Mucosa of descending colon (tissue), 3 donors: ENCODE measurements around the gene LRRC25. TPM values are rescaled to one million over a fixed set of nuclear protein-coding genes. Genes with fewer than 3 reads are reported as not detected.
A peak's percentile ranks its signal among the peaks of the same experiment; 100 is the strongest.

ENCODE experiments used
- ATAC-seq: fragments of 200-7000 bp; cut with Tn5 transposase; one replicate; pipeline ENCODE4 v1.9.1; 2020; ENCODE audit warnings: mild to moderate bottlenecking, moderate library complexity
- DNase-seq, 3 donors: peaks; one replicate each; pipeline ENCODE4 v3.0.0-alpha.2; 2020
- H3K36me3 ChIP-seq: fragments of 200-600 bp; one replicate; pipeline ENCODE4 v1.8.0; 2021; ENCODE audit warnings: low read depth, mild to moderate bottlenecking
- H3K4me1 ChIP-seq: fragments of 200-600 bp; one replicate; pipeline ENCODE4 v1.8.0; 2021; ENCODE audit warnings: low read depth, mild to moderate bottlenecking
- H3K4me3 ChIP-seq: fragments of 200-600 bp; one replicate; pipeline ENCODE4 v1.8.0; 2021; ENCODE audit warnings: mild to moderate bottlenecking
- H3K9me3 ChIP-seq: fragments of 200-600 bp; one replicate; pipeline ENCODE4 v1.8.0; 2021; ENCODE audit warnings: mild to moderate bottlenecking
- CTCF ChIP-seq: fragments of 200-600 bp; IDR thresholded peaks from one replicate; pipeline ENCODE4 v1.8.0; 2022; ENCODE audit warnings: antibody characterized with exemption, mild to moderate bottlenecking
- intact Hi-C, 2 donors: fragments of 100-400 bp; cut with DNase I in 1 of 2; cut with micrococcal nuclease in 1 of 2; formaldehyde crosslinking; loops; one replicate each; pipeline versions ENCODE4 v1.11.0 to v1.11.1; 2022; cut with DNase I, micrococcal nuclease
- total RNA-seq, 3 donors: library from RNA; stranded (reverse); fragmentation: NEBNext Ultra II Directional in 2 of 3; extraction: Animal tissue kit (Norgen Biotek cat#: 25700) in 2 of 3; gene quantifications; one replicate each; pipeline versions ENCODE4 v1.2.1 to v1.2.4, GENCODE V29; 2021 to 2023
- donor health status: DM: no; HTN: no; CAD: no; lungs with moderate emphysema.
- donor health status: DM: no; HTN: no; CAD: no.
- donor health status: DM: no; HTN: yes; CAD: no.

LRRC25 gene
- total RNA-seq, 3 donors from 2014 or later, result 2.1 to 8.8 (median 5.8) TPM

DNA sequence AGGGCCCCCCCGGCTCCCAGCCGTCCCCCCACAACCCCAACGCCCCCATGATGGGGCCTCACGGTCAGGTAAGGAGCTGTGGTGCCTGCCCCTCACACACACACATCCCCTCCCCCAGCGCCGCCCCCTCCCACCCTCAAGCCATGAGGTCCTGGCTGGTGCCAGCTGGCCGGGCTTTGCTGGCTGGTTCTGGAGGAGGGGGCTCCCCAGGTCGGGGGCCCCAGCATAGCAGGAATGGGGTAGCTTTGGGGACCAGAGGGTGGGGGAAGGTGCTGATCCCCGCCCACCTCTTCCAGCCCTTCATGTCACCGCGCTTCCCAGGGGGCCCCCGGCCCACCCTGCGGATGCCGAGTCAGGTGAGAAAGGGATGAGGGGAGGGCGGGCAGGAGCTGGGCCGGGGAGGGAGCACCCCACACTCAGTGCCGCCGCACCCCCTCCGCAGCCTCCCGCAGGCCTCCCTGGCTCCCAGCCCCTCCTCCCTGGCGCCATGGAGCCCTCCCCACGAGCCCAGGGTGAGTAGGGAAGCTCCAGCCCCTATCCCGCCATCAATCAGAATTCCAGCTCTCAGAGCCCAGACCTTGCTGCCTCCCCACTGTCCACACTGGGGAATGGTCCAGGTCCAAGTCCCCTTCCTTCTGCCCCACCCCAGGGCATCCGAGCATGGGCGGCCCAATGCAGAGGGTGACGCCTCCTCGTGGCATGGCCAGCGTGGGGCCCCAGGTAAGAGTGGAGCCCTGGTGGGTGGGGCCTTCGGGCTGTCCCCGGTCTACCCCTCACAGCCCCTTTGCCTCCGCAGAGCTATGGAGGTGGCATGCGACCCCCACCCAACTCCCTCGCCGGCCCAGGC, 34.2 kb upstream of the LRRC25 start:
- intact Hi-C loops, result no loop called here
- TF ChIP-seq CTCF, result no peak
- DNase-seq (peak in 1 of 3 donors; percentile 61), ATAC-seq (no peak)
- Histone ChIP-seq H3K9me3 (no peaks in the 10 kb centered on the region), H3K4me1 (peaks cover 22% of the 10 kb centered on the region), H3K4me3 (no peak overlapping the region), H3K36me3 (no peaks in the 10 kb centered on the region)

DNA sequence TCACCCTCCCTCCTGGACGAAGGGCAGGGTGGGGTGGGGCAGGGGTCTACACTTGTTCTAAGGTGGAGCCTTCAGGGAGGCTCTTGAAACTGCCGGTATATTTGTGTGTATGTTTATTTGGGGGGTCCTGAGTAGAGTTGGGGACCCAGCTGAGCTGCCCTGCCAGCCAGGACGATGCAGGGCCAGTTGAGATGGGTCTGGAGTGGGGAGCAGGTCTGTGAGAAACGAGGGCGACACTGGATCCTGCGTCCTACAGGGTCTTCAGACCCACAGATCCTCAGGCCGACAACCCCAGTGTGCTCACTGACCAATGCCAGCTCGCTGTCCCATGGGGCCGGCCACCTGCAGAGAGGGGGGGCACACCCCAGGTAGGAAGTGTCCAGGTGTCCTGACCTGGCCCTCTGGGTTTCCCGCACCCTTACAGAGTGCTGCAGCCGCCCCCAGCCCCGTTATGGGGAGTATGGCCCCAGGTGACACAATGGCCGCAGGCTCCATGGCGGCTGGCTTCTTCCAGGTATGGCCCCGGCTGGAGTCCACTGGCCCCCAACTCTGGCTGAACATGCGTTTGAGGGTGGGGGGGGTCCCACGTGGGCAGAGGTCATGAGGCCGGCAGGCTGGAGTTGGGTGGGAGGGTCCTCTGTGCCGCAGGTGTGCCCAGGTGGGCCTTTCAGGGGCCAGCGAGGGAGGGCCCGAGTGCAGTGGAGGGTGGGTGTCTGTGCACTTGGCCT, 33.2 kb upstream of the LRRC25 start:
- peaks cover 28% of the 10 kb centered on the region for H3K4me1 ChIP-seq
- H3K4me3 ChIP-seq, result no peak overlapping the region
- intact Hi-C loops, result no loop called here
- H3K36me3 ChIP-seq, result no peaks in the 10 kb centered on the region
- DNase-seq (peak in 1 of 3 donors; percentile 56), ATAC-seq (no peak)
- no peak for TF ChIP-seq CTCF
- H3K9me3 ChIP-seq, result no peaks in the 10 kb centered on the region

- Histone ChIP-seq H3K9me3 (no peaks in the 10 kb centered on the region), H3K36me3 (no peaks in the 10 kb centered on the region), H3K4me1 (peaks cover 28% of the 10 kb centered on the region), H3K4me3 (no peak overlapping the region)
- intact Hi-C loops, result no loop called here
- no peak for TF ChIP-seq CTCF
- ATAC-seq (no peak), DNase-seq (peak in 1 of 3 donors; percentile 59)
These were observed 32.4 kb upstream of the LRRC25 start for GRCh38 chr19:18429717-18430416.

DNA sequence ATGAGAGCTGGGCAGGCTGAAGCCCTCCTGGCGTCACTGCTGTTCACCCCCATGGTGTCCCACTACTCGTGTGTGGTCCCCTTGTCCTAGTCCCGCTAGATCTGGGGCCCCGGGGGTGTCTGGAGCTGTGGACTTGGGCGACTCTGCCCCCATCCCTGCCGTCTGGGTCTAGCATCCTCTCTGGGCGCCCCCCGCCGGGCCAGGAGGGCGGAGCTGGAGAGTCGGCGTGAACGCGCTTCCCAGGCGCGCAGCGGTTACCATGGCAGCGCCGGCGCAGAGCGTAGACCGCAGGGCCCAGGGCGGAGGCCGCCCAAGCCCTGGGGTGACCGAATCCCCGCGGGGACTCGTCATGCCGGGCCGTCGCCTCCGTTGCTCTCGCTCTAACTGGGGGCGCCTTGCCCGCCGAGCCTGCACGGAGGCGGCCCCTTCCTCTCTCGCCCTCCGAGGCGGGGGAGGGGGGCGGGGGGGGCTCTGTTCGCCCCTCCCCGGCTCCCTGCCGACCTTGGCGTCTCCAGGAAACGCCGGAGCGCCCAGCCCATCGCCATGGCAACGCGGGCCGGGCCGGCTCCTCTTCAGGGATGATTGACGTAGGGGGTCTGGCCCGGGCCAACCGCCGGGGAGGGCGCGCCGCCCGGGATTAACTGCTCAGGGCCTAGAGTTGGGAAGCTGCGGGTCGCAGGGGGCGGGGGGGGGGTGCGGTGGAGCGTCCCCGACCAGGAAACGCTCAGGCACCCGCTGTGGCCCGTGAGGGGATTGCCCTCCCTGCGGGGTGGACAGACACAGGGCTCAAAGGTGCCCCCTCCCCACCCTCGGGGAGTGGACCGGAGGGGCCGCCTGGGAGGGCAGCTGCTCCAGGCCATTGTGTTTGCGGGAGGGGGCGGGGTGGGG, 31.6 kb upstream of the LRRC25 start:
- peaks cover 28% of the 10 kb centered on the region for H3K4me1 ChIP-seq
- H3K36me3 ChIP-seq, result no peaks in the 10 kb centered on the region
- no peak for TF ChIP-seq CTCF
- H3K9me3 ChIP-seq, result no peaks in the 10 kb centered on the region
- peak; percentile 74 to 91 (median 84) for DNase-seq
- intact Hi-C loops, result no loop called here
- ATAC-seq, result peak; percentile 81
- no peak overlapping the region for H3K4me3 ChIP-seq
